ENCODE data around the gene PCDHGA12. TPM values are rescaled to one million over a fixed set of nuclear protein-coding genes. Genes with fewer than 3 reads are reported as not detected.
"Not testable (repeated sequence)": the region's sequence is repeated elsewhere in the genome, so short reads cannot be mapped to it uniquely, and the experiment has no call there.

The PCDHGA12 gene
- total RNA-seq, 1 donor from 2014 or later: 2.9 TPM

- Mint-ChIP-seq H3K9me3 (ENCODE audit: low read depth) (peaks cover 58% of the 10 kb centered on the region), H3K4me3 (ENCODE audit: low read depth) (peak within 1 kb of the TSS; percentile 76), H3K36me3 (ENCODE audit: insufficient read depth) (peaks cover 34% of the 10 kb centered on the region), H3K27ac (peak within 1 kb of the TSS; percentile 77)
- H3K27me3 Mint-ChIP-seq; DNase-seq (ENCODE audit: low spot score, unreplicated experiment); H3K4me1 Mint-ChIP-seq (ENCODE audit: low read depth): not testable (repeated sequence)
- TF ChIP-seq CTCF (IDR thresholded peaks at IDR 0.05; ENCODE audit: unreplicated experiment): peak; percentile 49
Observed at GRCh38 chr5:141387557-141388311, 42.6 kb upstream of the PCDHGA12 start, which contains the start of gene PCDHGB4. TSS of gene PCDHGB4 (plus strand) at chr5:141387698. CDS start at chr5:141387885, 187 bp downstream.

GRCh38 chr5:141388661-141389060, 41.6 kb upstream of the PCDHGA12 start:
- H3K36me3 Mint-ChIP-seq (ENCODE audit: insufficient read depth): peaks cover 39% of the 10 kb centered on the region

GRCh38 chr5:141389153-141390042, 40.9 kb upstream of the PCDHGA12 start:
- no peak overlapping the region for H3K27ac Mint-ChIP-seq

More at GRCh38 chr5:141388661-141389060, 41.6 kb upstream of the PCDHGA12 start:
- no peak for TF ChIP-seq CTCF (IDR thresholded peaks at IDR 0.05; ENCODE audit: unreplicated experiment)
- Mint-ChIP-seq H3K27ac (peak overlapping the region; percentile 16), H3K4me1 (ENCODE audit: low read depth) (no peaks in the 10 kb centered on the region), H3K9me3 (ENCODE audit: low read depth) (peaks cover 58% of the 10 kb centered on the region), H3K27me3 (no peaks in the 10 kb centered on the region), H3K4me3 (ENCODE audit: low read depth) (peak overlapping the region; percentile 11)
- no peak for DNase-seq (ENCODE audit: low spot score, unreplicated experiment)

GRCh38 chr5:141392429-141393198, 37.7 kb upstream of the PCDHGA12 start, which contains the start of gene PCDHGA8:
TSS of gene PCDHGA8 (plus strand) at chr5:141392633. CDS start at chr5:141392814, 181 bp downstream.
- peaks cover 52% of the 10 kb centered on the region for H3K9me3 Mint-ChIP-seq (ENCODE audit: low read depth)
- DNase-seq (ENCODE audit: low spot score, unreplicated experiment): no peak
- no peaks in the 10 kb centered on the region for H3K27me3 Mint-ChIP-seq
- no peaks in the 10 kb centered on the region for H3K4me1 Mint-ChIP-seq (ENCODE audit: low read depth)
- TF ChIP-seq CTCF (IDR thresholded peaks at IDR 0.05; ENCODE audit: unreplicated experiment): no peak
- peak within 1 kb of the TSS; percentile 33 for H3K27ac Mint-ChIP-seq
- peaks cover 51% of the 10 kb centered on the region for H3K36me3 Mint-ChIP-seq (ENCODE audit: insufficient read depth)
- no peak within 1 kb of the TSS for H3K4me3 Mint-ChIP-seq (ENCODE audit: low read depth)

More at GRCh38 chr5:141389153-141390042, 40.9 kb upstream of the PCDHGA12 start:
- DNase-seq (ENCODE audit: low spot score, unreplicated experiment): no peak
- no peak for TF ChIP-seq CTCF (IDR thresholded peaks at IDR 0.05; ENCODE audit: unreplicated experiment)
- Mint-ChIP-seq H3K27me3 (no peaks in the 10 kb centered on the region), H3K4me1 (ENCODE audit: low read depth) (no peaks in the 10 kb centered on the region), H3K36me3 (ENCODE audit: insufficient read depth) (peaks cover 44% of the 10 kb centered on the region), H3K4me3 (ENCODE audit: low read depth) (no peak overlapping the region), H3K9me3 (ENCODE audit: low read depth) (peaks cover 57% of the 10 kb centered on the region)

Measured in progenitor cell of endocrine pancreas (in vitro differentiated cells).